GM12878 (cell line): ENCODE data around the gene TMOD2. TPM values are rescaled to one million over a fixed set of nuclear protein-coding genes. Genes with fewer than 3 reads are reported as not detected.

Experiments
- ATAC-seq: fragments of 200-7000 bp; cut with Tn5 transposase; 3 replicates; pipeline ENCODE4 v1.9.1; 2020; ENCODE audit warnings: mild to moderate bottlenecking, moderate library complexity
- BruUV-seq: library from RNA; stranded (reverse); fragments of 400-500 nt; replicated peaks from 2 replicates; lab custom pipeline; 2021; lab: Mats Ljungman, UMichigan
- CTCF ChIA-PET: fragments of 300-600 bp; sonication (Branson Sonifier 250); formaldehyde crosslinking; extraction: SDS; loops from one replicate; lab custom pipeline; 2021; ENCODE audit warnings: inconsistent platforms; lab: Yijun Ruan, JAX
- POLR2A ChIA-PET: fragments of 350-600 bp; formaldehyde crosslinking; extraction: SDS; loops from one replicate; lab custom pipeline; 2021; ENCODE audit warnings: inconsistent platforms; lab: Charles Lee
- RAD21 ChIA-PET: fragments of 300-600 bp; sonication (Branson Sonifier 250); formaldehyde crosslinking; loops from one replicate; lab custom pipeline; 2023; ENCODE audit warnings: antibody characterized with exemption; ENCODE audit not compliant: unreplicated experiment; lab: Charles Lee
- SMC1A ChIA-PET: fragments of 300-600 bp; sonication (Branson Sonifier 250); formaldehyde crosslinking; loops from one replicate; lab custom pipeline; 2023; ENCODE audit not compliant: unreplicated experiment, uncharacterized antibody; lab: Charles Lee
- DNase-seq: peaks from one replicate; pipeline ENCODE4 v3.0.0-alpha.2; 2011; ENCODE audit warnings: low read depth, low spot score
- FAIRE-seq: peaks from 3 replicates; lab custom pipeline; 2011; peaks lifted over from hg19 to GRCh38; lab: Jason Lieb, UNC
- H2AFZ ChIP-seq: 2 replicates; pipeline ENCODE4 v1.6.0; 2011; ENCODE audit warnings: low read depth, low read length, control low read depth; ENCODE audit not compliant: control insufficient read depth
- H3K27ac ChIP-seq: 2 replicates; pipeline ENCODE4 v1.5.1; 2011; ENCODE audit warnings: control low read depth; ENCODE audit not compliant: control insufficient read depth, insufficient read depth
- H3K27me3 ChIP-seq, 2 experiments: replicated peaks in 1 of 2; 2 replicates each; pipeline versions ENCODE4 v1.6.0 to v1.6.1; 2011; ENCODE audit warnings: low read length in 1 of 2; ENCODE audit not compliant: control insufficient read depth in 2 of 2, insufficient read depth in 2 of 2
- H3K36me3 ChIP-seq, 2 experiments: 2 replicates each; pipeline ENCODE4 v1.5.1; 2011; ENCODE audit warnings: low read length in 1 of 2; ENCODE audit not compliant: control insufficient read depth in 2 of 2, insufficient read depth in 2 of 2
- H3K4me1 ChIP-seq: 2 replicates; pipeline ENCODE4 v1.6.1; 2011; ENCODE audit warnings: mild to moderate bottlenecking, low read length, moderate library complexity, mixed read lengths; ENCODE audit not compliant: control insufficient read depth, insufficient read depth
- H3K4me2 ChIP-seq: 2 replicates; pipeline ENCODE4 v1.6.0; 2011; ENCODE audit warnings: control low read depth; ENCODE audit not compliant: control insufficient read depth, insufficient read depth
- H3K4me3 ChIP-seq: fragments of 200-600 bp; sonication (generic); 2 replicates; pipeline ENCODE4 v1.5.1; 2016
- H3K79me2 ChIP-seq: 2 replicates; pipeline ENCODE4 v1.6.0; 2011; ENCODE audit warnings: low read length; ENCODE audit not compliant: control insufficient read depth, insufficient read depth
- H3K9ac ChIP-seq: 2 replicates; pipeline ENCODE4 v1.8.0; 2011; ENCODE audit warnings: low read length, control low read depth, mixed read lengths; ENCODE audit not compliant: control insufficient read depth, insufficient read depth
- H3K9me3 ChIP-seq: replicated peaks from 3 replicates; pipeline ENCODE4 v1.5.1; 2011; ENCODE audit warnings: mild to moderate bottlenecking, low read length; ENCODE audit not compliant: control insufficient read depth, insufficient read depth
- H4K20me1 ChIP-seq: 2 replicates; pipeline ENCODE4 v1.6.0; 2011; ENCODE audit not compliant: control insufficient read depth, insufficient read depth
- ATF2 ChIP-seq: IDR thresholded peaks from 2 replicates; pipeline ENCODE4 v1.6.1; 2012; ENCODE audit warnings: low read length, inconsistent platforms
- CBFB ChIP-seq: IDR thresholded peaks from 2 replicates; pipeline ENCODE4 v1.6.1; 2016; ENCODE audit warnings: antibody characterized with exemption, low read depth
- DPF2 ChIP-seq: fragments of 450-650 bp; IDR thresholded peaks from 2 replicates; pipeline ENCODE4 v1.6.1; 2017; ENCODE audit warnings: mild to moderate bottlenecking
- ESRRA ChIP-seq: IDR thresholded peaks from 2 replicates; pipeline ENCODE4 v1.6.1; 2012; ENCODE audit warnings: mild to moderate bottlenecking, low read length, improper control_type of control experiment
- FOXM1 ChIP-seq: IDR thresholded peaks from 2 replicates; pipeline ENCODE4 v1.6.1; 2012; ENCODE audit warnings: low read depth, mild to moderate bottlenecking, inconsistent platforms, low read length, moderate library complexity
- GABPA ChIP-seq: IDR thresholded peaks from 2 replicates; pipeline ENCODE4 v1.6.1; 2014; ENCODE audit warnings: antibody characterized with exemption, low read depth, mild to moderate bottlenecking, inconsistent platforms
- MEF2A ChIP-seq: IDR thresholded peaks from 2 replicates; pipeline ENCODE4 v1.6.1; 2011; ENCODE audit warnings: low read depth, mild to moderate bottlenecking, low read length, moderate library complexity; ENCODE audit not compliant: insufficient read depth
- RCOR1 ChIP-seq: conservative IDR thresholded peaks from 2 replicates; pipeline ENCODE4 v1.6.1; 2012; ENCODE audit warnings: low read depth, low read length, improper control_type of control experiment
- TBL1XR1 ChIP-seq: IDR thresholded peaks from 2 replicates; pipeline ENCODE4 v1.6.1; 2012; ENCODE audit warnings: low read depth, low read length, improper control_type of control experiment
- TCF3 ChIP-seq: IDR thresholded peaks from 2 replicates; pipeline ENCODE4 v1.6.1; 2012; ENCODE audit warnings: low read depth, mild to moderate bottlenecking, low read length, borderline replicate concordance; ENCODE audit not compliant: insufficient read depth
- WGBS: methylation state at CpG from one replicate; pipeline ENCODE4 v1.1.6; 2016; ENCODE audit warnings: low lambda C conversion rate; ENCODE audit not compliant: insufficient replicate concordance, insufficient coverage; ENCODE audit errors: missing lambda C conversion rate; 5-methylcytosine and 5-hydroxymethylcytosine counted together
- in situ Hi-C: fragments of 300-500 bp; cut with MboI; formaldehyde crosslinking; loops from 9 replicates; pipeline ENCODE4 v1.14.3; 2018; ENCODE audit warnings: mixed read lengths
- intact Hi-C: fragments of 100-400 bp; cut with micrococcal nuclease; formaldehyde crosslinking; loops from one replicate; pipeline ENCODE4 v1.14.2; 2022; ENCODE audit not compliant: unreplicated experiment
- polyA plus RNA-seq, 11 experiments: library from polyadenylated mRNA; depleted of rRNA in 4 of 11; unstranded in 6 of 11; stranded (reverse) in 5 of 11; fragments of >200 nt; fragmentation: Nextera tagmentation in 4 of 11; fragmentation: Illumina TruSeq in 1 of 11; extraction: Ambion mirVana in 4 of 11; extraction: Trizol in 1 of 11; gene quantifications; 1 replicate in 1 of 11; 2 replicates in 10 of 11; pipeline versions ENCODE4 v1.2.1 to v1.2.3, GENCODE V29; 2011 to 2016; ENCODE audit warnings: inconsistent platforms in 2 of 11, missing spikeins in 2 of 11, low read depth in 1 of 11
- total RNA-seq, 4 experiments: library from RNA; depleted of rRNA in 3 of 4; stranded (reverse); fragments of >200 nt in 3 of 4; fragmentation: Illumina TruSeq in 1 of 4; extraction: Trizol in 1 of 4; gene quantifications; 2 replicates each; pipeline versions ENCODE4 v1.2.1 to v1.2.3, GENCODE V29; 2013 to 2021
- TF ChIP-seq, protein P1 (sequence below), 3 experiments: IDR thresholded peaks in 2 of 3; conservative IDR thresholded peaks in 1 of 3; 2 replicates each; pipeline ENCODE4 v1.5.1; 2011; ENCODE audit warnings: low read depth in 3 of 3, low read length in 3 of 3, mild to moderate bottlenecking in 3 of 3, control low read depth in 2 of 3, moderate library complexity in 2 of 3, inconsistent platforms in 1 of 3, mixed read lengths in 1 of 3; ENCODE audit not compliant: control insufficient read depth in 2 of 3, insufficient read depth in 1 of 3; ENCODE audit errors: extremely low read depth in 1 of 3

Gene TMOD2
- total and polyA plus RNA-seq, 10 of the 15 experiments (the other 5 are each of a cell fraction or from before 2014, with no cell fraction given) = 0.61 to 15.2 (median 6.3) TPM

GRCh38 chr15:51709031-51709430 lies 42.4 kb upstream of the TMOD2 start (continued):
- TF ChIP-seq RCOR1 (no peak), CBFB (no peak), MEF2A (no peak), TCF3 (no peak), ESRRA (no peak), ATF2 (no peak), GABPA (no peak), FOXM1 (no peak)

GRCh38 chr15:51714162-51714561 lies 37.2 kb upstream of the TMOD2 start:
- Histone ChIP-seq H4K20me1 (no peaks in the 10 kb centered on the region), H3K27ac (no peak overlapping the region), H3K79me2 (no peaks in the 10 kb centered on the region), H3K4me3 (no peak overlapping the region), H3K9ac (no peak overlapping the region), H3K27me3 (no peaks in the 10 kb centered on the region), H3K36me3 (no peaks in the 10 kb centered on the region; a peak in 1 of 4 replicates), H3K9me3 (no peaks in the 10 kb centered on the region), H2AFZ (no peak overlapping the region), H3K4me2 (no peak overlapping the region), H3K4me1 (no peaks in the 10 kb centered on the region)
- ChIA-PET RAD21 (no interaction called here), POLR2A (no interaction called here), SMC1A (interaction anchor here (1.2 kb wide), 1 partner anchor 15 kb away, joined by 4 read pairs; no protein-coding TSS in a partner anchor), CTCF (interaction anchor here (1.3 kb wide), 1 partner anchor 64 kb away, joined by 3 read pairs; no protein-coding TSS in a partner anchor)
- FAIRE-seq (no peak), DNase-seq (no peak), ATAC-seq (no peak)
- BruUV-seq = no TSS peak
- TF ChIP-seq TBL1XR1 = no peak
- TF ChIP-seq DPF2 = no peak
- TF ChIP-seq, protein P1, sequence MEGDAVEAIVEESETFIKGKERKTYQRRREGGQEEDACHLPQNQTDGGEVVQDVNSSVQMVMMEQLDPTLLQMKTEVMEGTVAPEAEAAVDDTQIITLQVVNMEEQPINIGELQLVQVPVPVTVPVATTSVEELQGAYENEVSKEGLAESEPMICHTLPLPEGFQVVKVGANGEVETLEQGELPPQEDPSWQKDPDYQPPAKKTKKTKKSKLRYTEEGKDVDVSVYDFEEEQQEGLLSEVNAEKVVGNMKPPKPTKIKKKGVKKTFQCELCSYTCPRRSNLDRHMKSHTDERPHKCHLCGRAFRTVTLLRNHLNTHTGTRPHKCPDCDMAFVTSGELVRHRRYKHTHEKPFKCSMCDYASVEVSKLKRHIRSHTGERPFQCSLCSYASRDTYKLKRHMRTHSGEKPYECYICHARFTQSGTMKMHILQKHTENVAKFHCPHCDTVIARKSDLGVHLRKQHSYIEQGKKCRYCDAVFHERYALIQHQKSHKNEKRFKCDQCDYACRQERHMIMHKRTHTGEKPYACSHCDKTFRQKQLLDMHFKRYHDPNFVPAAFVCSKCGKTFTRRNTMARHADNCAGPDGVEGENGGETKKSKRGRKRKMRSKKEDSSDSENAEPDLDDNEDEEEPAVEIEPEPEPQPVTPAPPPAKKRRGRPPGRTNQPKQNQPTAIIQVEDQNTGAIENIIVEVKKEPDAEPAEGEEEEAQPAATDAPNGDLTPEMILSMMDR (IDR thresholded peaks at IDR 0.05 in 2 of 3, conservative IDR thresholded peaks at IDR 0.05 in 1 of 3; ENCODE audit: control insufficient read depth in 2 of 3, extremely low read depth in 1 of 3, insufficient read depth in 1 of 3, low read depth in 3 of 3, low read length in 3 of 3) = no peak
- WGBS = 53% methylated on average over 1 of the region's 1 CpG
- intact Hi-C loops = no loop called here
- in situ Hi-C loops = no loop called here
